HCT116 (cell line): Measurements from ENCODE around the gene TMEM204. TPM values are rescaled to one million over a fixed set of nuclear protein-coding genes. Genes with fewer than 3 reads are reported as not detected.
A peak's percentile ranks its signal among the peaks of the same experiment; 100 is the strongest.

Source experiments
- ATAC-seq: fragments of 200-7000 bp; cut with Tn5 transposase; 2 replicates; pipeline ENCODE4 v1.9.1; 2020; ENCODE audit warnings: mild to moderate bottlenecking, moderate library complexity
- BruUV-seq: library from RNA; stranded (reverse); fragments of 400-500 nt; replicated peaks from 2 replicates; lab custom pipeline; 2021; lab: Mats Ljungman, UMichigan
- CTCF ChIA-PET: fragments of 300-600 bp; sonication (Branson Sonifier 250); formaldehyde crosslinking; loops from one replicate; lab custom pipeline; 2021; ENCODE audit warnings: antibody characterized with exemption; lab: Charles Lee
- POLR2A ChIA-PET: fragments of 300-600, 350-600 bp; sonication (Branson Sonifier 250); formaldehyde crosslinking; loops from one replicate; lab custom pipeline; 2021; ENCODE audit warnings: antibody characterized with exemption; lab: Charles Lee
- RAD21 ChIA-PET, 2 experiments: fragments of 300-600 bp; sonication (Branson Sonifier 250); formaldehyde crosslinking; loops; one replicate each; lab custom pipeline; 2023; ENCODE audit warnings: low total read pairs in 2 of 2; ENCODE audit not compliant: uncharacterized antibody in 2 of 2, unreplicated experiment in 2 of 2, low non-redundant PET in 1 of 2; lab: Charles Lee
- DNase-seq: peaks from one replicate; pipeline ENCODE4 v3.0.0-alpha.2; 2010; ENCODE audit warnings: low read depth, low spot score
- H2AFZ ChIP-seq: fragments of 200-600 bp; shearing (Covaris generic), sonication (generic); 2 replicates; pipeline ENCODE4 v1.6.1; 2017; ENCODE audit warnings: low read depth, mixed run types, mixed read lengths, antibody characterized with exemption, low read length; ENCODE audit not compliant: poor library complexity, severe bottlenecking
- H3K27ac ChIP-seq: 2 replicates; pipeline ENCODE4 v1.5.1; 2012; ENCODE audit warnings: low read depth, low read length
- H3K27me3 ChIP-seq: fragments of 200-600 bp; sonication (generic); 2 replicates; pipeline ENCODE4 v1.6.1; 2016; ENCODE audit warnings: mixed run types, low read length, mixed read lengths; ENCODE audit not compliant: insufficient read depth
- H3K36me3 ChIP-seq, 2 experiments: fragments of 200-500 bp in 1 of 2; fragments of 200-600 bp in 1 of 2; sonication (Bioruptor generic) in 1 of 2; sonication (generic) in 1 of 2; 2 replicates each; pipeline versions ENCODE4 v1.5.1 to v1.6.1; 2014 to 2016; ENCODE audit warnings: low read length in 2 of 2, inconsistent platforms in 1 of 2, mixed read lengths in 1 of 2, mixed run types in 1 of 2; ENCODE audit not compliant: insufficient read depth in 2 of 2, control insufficient read depth in 1 of 2
- H3K4me1 ChIP-seq, 2 experiments: fragments of 200-600 bp in 1 of 2; sonication (generic) in 1 of 2; 2 replicates each; pipeline versions ENCODE4 v1.5.1 to v1.6.1; 2012 to 2017; ENCODE audit warnings: low read length in 2 of 2, inconsistent platforms in 1 of 2, mild to moderate bottlenecking in 1 of 2, mixed read lengths in 1 of 2, mixed run types in 1 of 2, moderate library complexity in 1 of 2; ENCODE audit not compliant: insufficient read depth in 2 of 2, control insufficient read depth in 1 of 2
- H3K4me2 ChIP-seq: fragments of 200-600 bp; sonication (generic); 2 replicates; pipeline ENCODE4 v1.6.1; 2017; ENCODE audit warnings: mixed run types, low read length, mixed read lengths
- H3K4me3 ChIP-seq, 2 experiments: fragments of 200-600 bp in 1 of 2; sonication (generic) in 1 of 2; replicated peaks in 1 of 2; 2 replicates each; pipeline ENCODE4 v1.5.1; 2011 to 2016; ENCODE audit warnings: low read length in 2 of 2, control low read depth in 1 of 2, low read depth in 1 of 2, mild to moderate bottlenecking in 1 of 2, mixed read lengths in 1 of 2, mixed run types in 1 of 2
- H3K79me2 ChIP-seq: fragments of 200-600 bp; sonication (generic); 2 replicates; pipeline ENCODE4 v1.6.1; 2017; ENCODE audit warnings: mild to moderate bottlenecking, mixed run types, low read length, moderate library complexity, mixed read lengths; ENCODE audit not compliant: insufficient read depth
- H3K9ac ChIP-seq: fragments of 200-600 bp; sonication (generic); 2 replicates; pipeline ENCODE4 v1.6.1; 2016; ENCODE audit warnings: low read length, mixed read lengths
- H3K9me2 ChIP-seq: fragments of 200-600 bp; sonication (generic), shearing (Covaris generic); 2 replicates; pipeline ENCODE4 v1.6.1; 2017; ENCODE audit warnings: mixed run types, mild to moderate bottlenecking, moderate library complexity; ENCODE audit not compliant: insufficient read depth
- H3K9me3 ChIP-seq, 2 experiments: fragments of 200-500 bp in 1 of 2; fragments of 200-600 bp in 1 of 2; sonication (Bioruptor generic) in 1 of 2; sonication (generic) in 1 of 2; 2 replicates each; pipeline ENCODE4 v1.6.1; 2014 to 2017; ENCODE audit warnings: low read length in 2 of 2, mixed read lengths in 2 of 2, inconsistent platforms in 1 of 2, low read depth in 1 of 2, mild to moderate bottlenecking in 1 of 2, mixed run types in 1 of 2, moderate library complexity in 1 of 2; ENCODE audit not compliant: control insufficient read depth in 1 of 2, insufficient read depth in 1 of 2
- H4K20me1 ChIP-seq: fragments of 200-600 bp; sonication (generic), shearing (Covaris generic); 2 replicates; pipeline ENCODE4 v1.6.1; 2017; ENCODE audit warnings: mixed run types, mild to moderate bottlenecking, moderate library complexity; ENCODE audit not compliant: insufficient read depth
- CBX3 ChIP-seq: IDR thresholded peaks from 2 replicates; pipeline ENCODE4 v1.6.1; 2012; ENCODE audit warnings: low read depth
- ELF1 ChIP-seq: IDR thresholded peaks from 2 replicates; pipeline ENCODE4 v1.6.1; 2012; ENCODE audit warnings: low read depth, borderline replicate concordance
- EZH2 ChIP-seq: fragments of 200-600 bp; sonication (generic); IDR thresholded peaks from 2 replicates; pipeline ENCODE4 v1.6.1; 2017; ENCODE audit warnings: antibody characterized with exemption, mixed run types
- POLR2A ChIP-seq: IDR thresholded peaks from 2 replicates; pipeline ENCODE4 v1.7.0; 2011; ENCODE audit warnings: borderline replicate concordance; ENCODE audit not compliant: insufficient read depth, insufficient read length; ENCODE audit errors: extremely low read depth
- POLR2AphosphoS5 ChIP-seq: IDR thresholded peaks from 2 replicates; pipeline ENCODE4 v1.6.1; 2011; ENCODE audit warnings: mild to moderate bottlenecking, low read depth, low read length, moderate library complexity
- REST ChIP-seq: IDR thresholded peaks from 2 replicates; pipeline ENCODE4 v1.6.1; 2012; ENCODE audit warnings: low read depth
- SIN3A ChIP-seq: IDR thresholded peaks from 2 replicates; pipeline ENCODE4 v1.6.1; 2012; ENCODE audit warnings: low read depth
- TCF7L2 ChIP-seq: IDR thresholded peaks from 2 replicates; pipeline ENCODE4 v1.7.0; 2011; ENCODE audit warnings: borderline replicate concordance, inconsistent platforms; ENCODE audit not compliant: insufficient read depth, insufficient read length; ENCODE audit errors: extremely low read depth
- YY1 ChIP-seq: IDR thresholded peaks from 2 replicates; pipeline ENCODE4 v1.6.1; 2011; ENCODE audit warnings: low read length, low read depth, moderate library complexity, mild to moderate bottlenecking; ENCODE audit not compliant: insufficient replicate concordance; ENCODE audit errors: extremely low read depth
- ZNF274 ChIP-seq: fragments of 200-500 bp; sonication (Bioruptor generic); IDR thresholded peaks from 2 replicates; pipeline ENCODE4 v1.6.1; 2014; ENCODE audit warnings: mild to moderate bottlenecking, low read depth, low read length, inconsistent platforms
- intact Hi-C: fragments of 100-400 bp; cut with micrococcal nuclease; formaldehyde crosslinking; loops from 2 replicates; pipeline ENCODE4 v1.10.0; 2022
- total RNA-seq: library from RNA; stranded (reverse); gene quantifications from one replicate; pipeline ENCODE4 v1.2.1, GENCODE V29; 2021; ENCODE audit not compliant: unreplicated experiment
- TF ChIP-seq, protein P1 (sequence below): IDR thresholded peaks from 2 replicates; pipeline ENCODE4 v1.6.1; 2012
- TF ChIP-seq, protein P2 (sequence below), 3 experiments: fragments of 200-600 bp in 1 of 3; sonication (generic) in 1 of 3; IDR thresholded peaks in 2 of 3; conservative IDR thresholded peaks in 1 of 3; 2 replicates each; pipeline ENCODE4 v1.5.1; 2012 to 2017; ENCODE audit warnings: low read depth in 2 of 3, low read length in 2 of 3, antibody characterized with exemption in 1 of 3, borderline replicate concordance in 1 of 3, control low read depth in 1 of 3, mild to moderate bottlenecking in 1 of 3, mixed read lengths in 1 of 3, mixed run types in 1 of 3, moderate library complexity in 1 of 3; ENCODE audit not compliant: insufficient read depth in 1 of 3

TMEM204 gene
- total RNA-seq, 1 experiment from 2014 or later: 0.22 TPM

DNA sequence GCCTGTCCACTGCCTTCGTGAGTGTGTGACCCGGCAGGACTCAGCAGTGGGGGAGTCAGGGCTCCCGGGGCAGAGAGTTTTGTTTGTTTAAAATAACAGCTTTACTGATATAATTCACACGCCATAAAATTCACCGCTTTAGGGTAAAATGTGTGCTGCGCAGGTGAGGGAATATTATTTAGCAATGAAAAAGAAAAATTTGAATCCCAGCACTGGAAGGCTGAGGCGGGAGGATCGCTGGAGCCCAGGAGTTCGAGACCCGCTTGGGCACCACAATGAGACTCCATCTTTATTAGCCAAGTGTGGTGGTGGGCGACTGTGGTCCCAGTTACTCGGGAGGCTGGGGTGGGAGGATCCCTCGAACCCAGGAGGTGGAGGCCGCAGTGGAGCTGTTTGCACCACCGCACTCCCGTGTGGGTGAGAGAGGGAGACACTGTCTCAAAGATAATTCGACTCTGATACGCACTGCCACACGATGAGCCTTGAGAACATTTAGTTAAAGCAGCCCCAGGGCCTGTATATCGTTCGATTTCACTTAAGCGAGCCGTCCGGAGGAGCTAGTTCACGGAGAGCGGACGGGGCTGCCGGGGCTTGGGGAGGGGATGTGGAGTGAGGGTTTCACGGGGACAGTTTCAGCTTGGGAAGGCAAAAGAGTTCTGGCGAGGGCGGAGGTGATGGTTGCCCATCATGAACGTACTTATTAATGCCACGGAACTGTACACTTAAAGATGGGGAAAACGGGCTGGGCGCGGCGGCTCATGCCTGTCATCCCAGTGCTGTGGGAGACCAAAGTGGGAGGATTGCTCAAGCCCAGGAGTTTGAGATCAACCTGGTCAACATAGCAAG is 30.1 kb upstream of the TMEM204 start:
- ChIA-PET RAD21 (no interaction called here), POLR2A (no interaction called here), CTCF (no interaction called here)
- Histone ChIP-seq H3K9me3 (no peaks in the 10 kb centered on the region), H3K4me2 (no peak overlapping the region), H3K4me3 (no peak overlapping the region), H3K79me2 (no peaks in the 10 kb centered on the region), H3K36me3 (peaks cover 8 to 28% of the 10 kb centered on the region in 2 experiments; a peak in 3 of 4 replicates), H3K27me3 (no peaks in the 10 kb centered on the region), H2AFZ (no peak overlapping the region), H3K4me1 (no peaks in the 10 kb centered on the region), H3K9ac (no peak overlapping the region), H3K27ac (no peak overlapping the region), H3K9me2 (no peaks in the 10 kb centered on the region), H4K20me1 (no peaks in the 10 kb centered on the region)
- TSS peak; percentile 17 for BruUV-seq
- no peak for DNase-seq
- intact Hi-C loops: no loop called here
- no peak for ATAC-seq
- TF ChIP-seq SIN3A (no peak), POLR2A (no peak), YY1 (no peak), ELF1 (no peak)

- Histone ChIP-seq H3K4me3 (no peak overlapping the region), H3K79me2 (no peaks in the 10 kb centered on the region), H3K27me3 (no peaks in the 10 kb centered on the region), H3K4me2 (no peak overlapping the region), H3K9ac (no peak overlapping the region), H3K9me3 (no peaks in the 10 kb centered on the region), H3K36me3 (peaks cover 11 to 22% of the 10 kb centered on the region in 2 experiments; a peak in 3 of 4 replicates), H2AFZ (no peak overlapping the region), H3K9me2 (no peaks in the 10 kb centered on the region), H4K20me1 (no peaks in the 10 kb centered on the region), H3K4me1 (no peaks in the 10 kb centered on the region), H3K27ac (no peak overlapping the region)
- ChIA-PET POLR2A (no interaction called here), CTCF (no interaction called here), RAD21 (no interaction called here)
- no TSS peak for BruUV-seq
- intact Hi-C loops: no loop called here
- ATAC-seq (no peak), DNase-seq (no peak)
- no peak for TF ChIP-seq REST
- no peak for TF ChIP-seq EZH2
- no peak for TF ChIP-seq POLR2AphosphoS5
- TF ChIP-seq CBX3: no peak
- TF ChIP-seq, protein P1, sequence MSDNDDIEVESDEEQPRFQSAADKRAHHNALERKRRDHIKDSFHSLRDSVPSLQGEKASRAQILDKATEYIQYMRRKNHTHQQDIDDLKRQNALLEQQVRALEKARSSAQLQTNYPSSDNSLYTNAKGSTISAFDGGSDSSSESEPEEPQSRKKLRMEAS: no peak
- TF ChIP-seq, protein P2, sequence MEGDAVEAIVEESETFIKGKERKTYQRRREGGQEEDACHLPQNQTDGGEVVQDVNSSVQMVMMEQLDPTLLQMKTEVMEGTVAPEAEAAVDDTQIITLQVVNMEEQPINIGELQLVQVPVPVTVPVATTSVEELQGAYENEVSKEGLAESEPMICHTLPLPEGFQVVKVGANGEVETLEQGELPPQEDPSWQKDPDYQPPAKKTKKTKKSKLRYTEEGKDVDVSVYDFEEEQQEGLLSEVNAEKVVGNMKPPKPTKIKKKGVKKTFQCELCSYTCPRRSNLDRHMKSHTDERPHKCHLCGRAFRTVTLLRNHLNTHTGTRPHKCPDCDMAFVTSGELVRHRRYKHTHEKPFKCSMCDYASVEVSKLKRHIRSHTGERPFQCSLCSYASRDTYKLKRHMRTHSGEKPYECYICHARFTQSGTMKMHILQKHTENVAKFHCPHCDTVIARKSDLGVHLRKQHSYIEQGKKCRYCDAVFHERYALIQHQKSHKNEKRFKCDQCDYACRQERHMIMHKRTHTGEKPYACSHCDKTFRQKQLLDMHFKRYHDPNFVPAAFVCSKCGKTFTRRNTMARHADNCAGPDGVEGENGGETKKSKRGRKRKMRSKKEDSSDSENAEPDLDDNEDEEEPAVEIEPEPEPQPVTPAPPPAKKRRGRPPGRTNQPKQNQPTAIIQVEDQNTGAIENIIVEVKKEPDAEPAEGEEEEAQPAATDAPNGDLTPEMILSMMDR (IDR thresholded peaks at IDR 0.05 in 2 of 3, conservative IDR thresholded peaks at IDR 0.05 in 1 of 3; ENCODE audit: borderline replicate concordance in 1 of 3, insufficient read depth in 1 of 3, low read depth in 2 of 3, low read length in 2 of 3): no peak
- TF ChIP-seq ZNF274: no peak
- TF ChIP-seq TCF7L2: no peak
These were observed 28.2 kb upstream of the TMEM204 start for GRCh38 chr16:1505073-1505844.
